HCT116 (cell line): ENCODE data around the gene WDR31.

ENCODE experiments used
- EZH2 ChIP-seq: fragments of 200-600 bp; sonication (generic); IDR thresholded peaks from 2 replicates; pipeline ENCODE4 v1.6.1; 2017; ENCODE audit warnings: antibody characterized with exemption, mixed run types
- POLR2A ChIP-seq: IDR thresholded peaks from 2 replicates; pipeline ENCODE4 v1.7.0; 2011; ENCODE audit warnings: borderline replicate concordance; ENCODE audit not compliant: insufficient read depth, insufficient read length; ENCODE audit errors: extremely low read depth
- SIN3A ChIP-seq: IDR thresholded peaks from 2 replicates; pipeline ENCODE4 v1.6.1; 2012; ENCODE audit warnings: low read depth
- TF ChIP-seq, protein P1 (sequence below), 3 experiments: fragments of 200-600 bp in 1 of 3; sonication (generic) in 1 of 3; IDR thresholded peaks in 2 of 3; conservative IDR thresholded peaks in 1 of 3; 2 replicates each; pipeline ENCODE4 v1.5.1; 2012 to 2017; ENCODE audit warnings: low read depth in 2 of 3, low read length in 2 of 3, antibody characterized with exemption in 1 of 3, borderline replicate concordance in 1 of 3, control low read depth in 1 of 3, mild to moderate bottlenecking in 1 of 3, mixed read lengths in 1 of 3, mixed run types in 1 of 3, moderate library complexity in 1 of 3; ENCODE audit not compliant: insufficient read depth in 1 of 3

DNA sequence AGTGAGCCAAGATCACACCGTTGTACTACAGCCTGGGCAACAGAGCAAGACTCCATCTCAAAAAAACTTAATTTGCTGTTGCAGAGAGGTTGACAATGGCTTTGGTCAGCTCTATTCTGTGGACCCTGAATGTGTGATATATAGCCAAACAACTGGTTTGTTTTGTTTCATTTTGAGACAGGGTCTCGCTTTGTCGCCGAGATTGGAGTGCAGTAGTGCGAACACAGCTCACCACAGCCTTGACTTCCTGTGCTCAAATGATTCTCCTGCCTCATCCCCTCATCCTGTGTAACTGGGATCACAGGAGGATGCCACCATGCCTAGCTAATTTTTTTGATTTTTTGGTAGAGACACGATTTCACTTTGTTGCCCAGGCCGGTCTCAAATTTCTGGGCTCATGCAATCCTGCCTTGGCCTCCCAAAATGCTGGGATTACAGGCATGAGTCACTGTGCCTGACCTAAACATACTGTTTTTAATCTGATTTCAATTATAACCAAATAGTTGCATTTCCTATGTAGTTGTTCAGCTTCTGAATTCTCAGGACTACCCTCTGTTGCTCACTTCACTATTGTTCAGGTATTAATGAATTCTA is 46.7 kb downstream of the WDR31 start:
- TF ChIP-seq, protein P1, sequence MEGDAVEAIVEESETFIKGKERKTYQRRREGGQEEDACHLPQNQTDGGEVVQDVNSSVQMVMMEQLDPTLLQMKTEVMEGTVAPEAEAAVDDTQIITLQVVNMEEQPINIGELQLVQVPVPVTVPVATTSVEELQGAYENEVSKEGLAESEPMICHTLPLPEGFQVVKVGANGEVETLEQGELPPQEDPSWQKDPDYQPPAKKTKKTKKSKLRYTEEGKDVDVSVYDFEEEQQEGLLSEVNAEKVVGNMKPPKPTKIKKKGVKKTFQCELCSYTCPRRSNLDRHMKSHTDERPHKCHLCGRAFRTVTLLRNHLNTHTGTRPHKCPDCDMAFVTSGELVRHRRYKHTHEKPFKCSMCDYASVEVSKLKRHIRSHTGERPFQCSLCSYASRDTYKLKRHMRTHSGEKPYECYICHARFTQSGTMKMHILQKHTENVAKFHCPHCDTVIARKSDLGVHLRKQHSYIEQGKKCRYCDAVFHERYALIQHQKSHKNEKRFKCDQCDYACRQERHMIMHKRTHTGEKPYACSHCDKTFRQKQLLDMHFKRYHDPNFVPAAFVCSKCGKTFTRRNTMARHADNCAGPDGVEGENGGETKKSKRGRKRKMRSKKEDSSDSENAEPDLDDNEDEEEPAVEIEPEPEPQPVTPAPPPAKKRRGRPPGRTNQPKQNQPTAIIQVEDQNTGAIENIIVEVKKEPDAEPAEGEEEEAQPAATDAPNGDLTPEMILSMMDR (IDR thresholded peaks at IDR 0.05 in 2 of 3, conservative IDR thresholded peaks at IDR 0.05 in 1 of 3; ENCODE audit: borderline replicate concordance in 1 of 3, insufficient read depth in 1 of 3, low read depth in 2 of 3, low read length in 2 of 3), result no peak
- TF ChIP-seq EZH2 (no peak), POLR2A (no peak), SIN3A (no peak)
